GM10248 (cell line): ENCODE results near the gene SLC47A2.

Experiments
- CTCF ChIA-PET: fragments of 300-600 bp; sonication (Branson Sonifier 250); formaldehyde crosslinking; extraction: SDS; loops from one replicate; lab custom pipeline; 2021; ENCODE audit warnings: antibody characterized with exemption; lab: Yijun Ruan, JAX
- POLR2A ChIA-PET: fragments of 350-650 bp; sonication (Branson Sonifier 250); formaldehyde crosslinking; extraction: SDS; loops from one replicate; lab custom pipeline; 2020; ENCODE audit warnings: antibody characterized with exemption; lab: Yijun Ruan, JAX
- DNase-seq: peaks from one replicate; pipeline ENCODE4 v3.0.0; 2012; ENCODE audit errors: extremely low spot score
- CTCF ChIP-seq: IDR thresholded peaks from 2 replicates; pipeline ENCODE4 v1.5.1; 2012; ENCODE audit warnings: mild to moderate bottlenecking, low read depth; ENCODE audit errors: extremely low read depth, missing control alignments, control extremely low read depth

Gene SLC47A2

GRCh38 chr17:19724501-19725420 lies 8.4 kb upstream of the SLC47A2 start:
- POLR2A ChIA-PET: no interaction called here
- TF ChIP-seq CTCF: no peak
- CTCF ChIA-PET: interaction anchor here (0.8 kb wide), 1 partner anchor 20 kb away, joined by 3 read pairs; no protein-coding TSS in a partner anchor
- no peak for DNase-seq

GRCh38 chr17:19723964-19724363 lies 7.6 kb upstream of the SLC47A2 start:
- ChIA-PET POLR2A (interaction anchor here (0.6 kb wide), 1 partner anchor 176 kb away, joined by 3 read pairs; no protein-coding TSS in a partner anchor), CTCF (no interaction called here)
- TF ChIP-seq CTCF: no peak
- DNase-seq: no peak

- ChIA-PET POLR2A (no interaction called here), CTCF (no interaction called here)
- no peak for DNase-seq
- no peak for TF ChIP-seq CTCF
These were observed 4.4 kb upstream of the SLC47A2 start for GRCh38 chr17:19720631-19721426.

GRCh38 chr17:19720210-19720475 lies 3.8 kb upstream of the SLC47A2 start:
- no peak for TF ChIP-seq CTCF
- CTCF ChIA-PET: interaction anchor here (0.8 kb wide), 1 partner anchor 10 kb away, joined by 3 read pairs; no protein-coding TSS in a partner anchor
- no peak for DNase-seq
- POLR2A ChIA-PET: no interaction called here

GRCh38 chr17:19719355-19720209 lies 3.2 kb upstream of the SLC47A2 start:
- no peak for TF ChIP-seq CTCF
- POLR2A ChIA-PET: no interaction called here
- CTCF ChIA-PET: interaction anchor here (0.8 to 4.5 kb wide), 2 partner anchors 8 to 9 kb away, joined by 3 to 15 read pairs; no protein-coding TSS in a partner anchor
- no peak for DNase-seq
